Measurements from ENCODE around the gene MRPL55.
A peak's percentile ranks its signal among the peaks of the same experiment; 100 is the strongest.

The MRPL55 gene

DNA sequence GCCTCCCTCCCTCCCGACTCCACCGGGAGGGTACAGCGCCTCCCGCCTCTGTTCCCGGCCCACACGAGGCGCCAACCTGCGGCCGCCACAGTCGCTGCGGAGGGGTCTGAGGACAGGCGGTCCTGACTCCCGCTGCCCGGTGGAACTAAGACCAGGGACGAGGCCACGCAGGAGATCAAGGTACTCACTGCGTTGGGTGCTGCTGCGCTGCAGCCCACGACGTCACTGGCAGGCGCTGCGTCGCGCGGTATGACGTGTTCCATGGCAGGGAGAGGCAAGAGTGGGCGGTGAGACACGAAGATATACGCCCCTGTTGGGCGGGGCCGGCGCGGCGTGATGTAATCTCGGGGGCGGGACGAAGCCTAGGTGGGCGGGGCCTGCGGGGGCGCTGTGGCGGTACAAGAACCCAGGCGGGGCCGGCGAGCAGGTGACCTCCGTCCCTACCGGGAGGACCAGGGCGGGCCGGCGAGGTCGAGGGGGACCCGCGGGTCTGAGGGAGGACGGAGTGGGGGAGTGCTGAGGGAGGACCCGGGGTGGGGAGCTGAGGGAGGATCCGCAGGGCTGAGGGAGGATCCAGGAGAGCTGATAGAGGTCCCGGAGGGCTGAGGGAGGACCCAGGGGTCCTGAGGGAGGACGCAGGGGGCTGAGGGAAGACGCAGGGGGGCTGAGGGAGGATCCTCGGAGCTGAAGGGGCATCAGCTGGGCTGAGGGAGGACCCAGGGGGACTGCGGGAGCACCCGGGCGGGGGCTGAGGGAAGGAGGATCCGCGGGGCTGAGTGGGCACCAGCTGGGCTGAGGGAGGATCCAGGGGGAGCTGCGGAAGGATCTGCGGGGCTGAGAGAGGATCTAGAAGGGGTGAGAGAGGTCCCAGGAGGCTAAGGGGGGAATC lies at the start of gene MRPL55:
MRPL55 (minus strand) TSS at position 227 of the 889 bp plus-strand sequence. CDS start 1,039 bp downstream, outside the sequence.
- Histone ChIP-seq H3K27ac (ENCODE audit: low read length) (no peak within 1 kb of the TSS), H3K36me3 (ENCODE audit: control insufficient read depth, insufficient read depth, low read length) (peaks cover 12% of the 10 kb centered on the region), H3K9me3 (ENCODE audit: control insufficient read depth, insufficient read depth, low read length) (no peaks in the 10 kb centered on the region), H3K4me1 (ENCODE audit: control insufficient read depth, insufficient read depth, low read length) (no peaks in the 10 kb centered on the region), H3K4me3 (ENCODE audit: low read length) (peak within 1 kb of the TSS; percentile 48), H3K27me3 (ENCODE audit: control insufficient read depth, insufficient read depth, low read length) (no peaks in the 10 kb centered on the region)
- WGBS (ENCODE audit: insufficient coverage, insufficient read length): no CpG with 5 or more reads among the region's 66 CpGs
- peak; percentile 83 for DNase-seq (ENCODE audit: low read depth, low spot score)

DNA sequence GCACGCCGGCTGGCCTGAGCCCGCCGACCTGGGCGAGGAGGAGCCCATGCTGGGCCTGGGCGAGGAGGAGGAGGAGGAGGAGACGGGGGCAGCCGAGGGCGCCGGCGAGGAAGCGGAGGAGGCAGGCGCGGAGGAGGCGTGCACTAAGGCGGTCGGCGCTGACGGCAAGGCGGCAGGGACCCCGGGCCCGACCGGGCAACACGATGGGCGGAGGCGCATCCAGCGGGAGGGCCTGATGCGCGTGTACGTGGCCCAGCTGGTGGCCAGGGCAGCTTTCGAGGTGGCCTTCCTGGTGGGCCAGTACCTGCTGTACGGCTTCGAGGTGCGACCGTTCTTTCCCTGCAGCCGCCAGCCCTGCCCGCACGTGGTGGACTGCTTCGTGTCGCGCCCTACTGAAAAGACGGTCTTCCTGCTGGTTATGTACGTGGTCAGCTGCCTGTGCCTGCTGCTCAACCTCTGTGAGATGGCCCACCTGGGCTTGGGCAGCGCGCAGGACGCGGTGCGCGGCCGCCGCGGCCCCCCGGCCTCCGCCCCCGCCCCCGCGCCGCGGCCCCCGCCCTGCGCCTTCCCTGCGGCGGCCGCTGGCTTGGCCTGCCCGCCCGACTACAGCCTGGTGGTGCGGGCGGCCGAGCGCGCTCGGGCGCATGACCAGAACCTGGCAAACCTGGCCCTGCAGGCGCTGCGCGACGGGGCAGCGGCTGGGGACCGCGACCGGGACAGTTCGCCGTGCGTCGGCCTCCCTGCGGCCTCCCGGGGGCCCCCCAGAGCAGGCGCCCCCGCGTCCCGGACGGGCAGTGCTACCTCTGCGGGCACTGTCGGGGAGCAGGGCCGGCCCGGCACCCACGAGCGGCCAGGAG lies 49.3 kb upstream of the MRPL55 start:
- peaks cover 2% of the 10 kb centered on the region for H3K4me1 ChIP-seq (ENCODE audit: control insufficient read depth, insufficient read depth, low read length)
- H3K9me3 ChIP-seq (ENCODE audit: control insufficient read depth, insufficient read depth, low read length): no peaks in the 10 kb centered on the region
- H3K36me3 ChIP-seq (ENCODE audit: control insufficient read depth, insufficient read depth, low read length): no peaks in the 10 kb centered on the region
- H3K4me3 ChIP-seq (ENCODE audit: low read length): no peak overlapping the region
- H3K27ac ChIP-seq (ENCODE audit: low read length): no peak overlapping the region
- DNase-seq (ENCODE audit: low read depth, low spot score): no peak
- WGBS (ENCODE audit: insufficient coverage, insufficient read length): no CpG with 5 or more reads among the region's 98 CpGs
- peaks cover 1% of the 10 kb centered on the region; the same call in 1 of the 2 replicates for H3K27me3 ChIP-seq (ENCODE audit: control insufficient read depth, insufficient read depth, low read length)

DNA sequence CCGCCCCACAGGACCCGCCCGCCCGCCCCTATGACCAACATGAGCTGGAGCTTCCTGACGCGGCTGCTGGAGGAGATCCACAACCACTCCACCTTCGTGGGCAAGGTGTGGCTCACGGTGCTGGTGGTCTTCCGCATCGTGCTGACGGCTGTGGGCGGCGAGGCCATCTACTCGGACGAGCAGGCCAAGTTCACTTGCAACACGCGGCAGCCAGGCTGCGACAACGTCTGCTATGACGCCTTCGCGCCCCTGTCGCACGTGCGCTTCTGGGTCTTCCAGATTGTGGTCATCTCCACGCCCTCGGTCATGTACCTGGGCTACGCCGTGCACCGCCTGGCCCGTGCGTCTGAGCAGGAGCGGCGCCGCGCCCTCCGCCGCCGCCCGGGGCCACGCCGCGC lies 48.6 kb upstream of the MRPL55 start:
- H3K27me3 ChIP-seq (ENCODE audit: control insufficient read depth, insufficient read depth, low read length): peaks cover 1% of the 10 kb centered on the region; the same call in 1 of the 2 replicates
- DNase-seq (ENCODE audit: low read depth, low spot score): no peak
- H3K9me3 ChIP-seq (ENCODE audit: control insufficient read depth, insufficient read depth, low read length): no peaks in the 10 kb centered on the region
- no CpG with 5 or more reads among the region's 43 CpGs for WGBS (ENCODE audit: insufficient coverage, insufficient read length)
- no peak overlapping the region for H3K4me3 ChIP-seq (ENCODE audit: low read length)
- no peaks in the 10 kb centered on the region for H3K36me3 ChIP-seq (ENCODE audit: control insufficient read depth, insufficient read depth, low read length)
- peaks cover 2% of the 10 kb centered on the region for H3K4me1 ChIP-seq (ENCODE audit: control insufficient read depth, insufficient read depth, low read length)
- no peak overlapping the region for H3K27ac ChIP-seq (ENCODE audit: low read length)

DNA sequence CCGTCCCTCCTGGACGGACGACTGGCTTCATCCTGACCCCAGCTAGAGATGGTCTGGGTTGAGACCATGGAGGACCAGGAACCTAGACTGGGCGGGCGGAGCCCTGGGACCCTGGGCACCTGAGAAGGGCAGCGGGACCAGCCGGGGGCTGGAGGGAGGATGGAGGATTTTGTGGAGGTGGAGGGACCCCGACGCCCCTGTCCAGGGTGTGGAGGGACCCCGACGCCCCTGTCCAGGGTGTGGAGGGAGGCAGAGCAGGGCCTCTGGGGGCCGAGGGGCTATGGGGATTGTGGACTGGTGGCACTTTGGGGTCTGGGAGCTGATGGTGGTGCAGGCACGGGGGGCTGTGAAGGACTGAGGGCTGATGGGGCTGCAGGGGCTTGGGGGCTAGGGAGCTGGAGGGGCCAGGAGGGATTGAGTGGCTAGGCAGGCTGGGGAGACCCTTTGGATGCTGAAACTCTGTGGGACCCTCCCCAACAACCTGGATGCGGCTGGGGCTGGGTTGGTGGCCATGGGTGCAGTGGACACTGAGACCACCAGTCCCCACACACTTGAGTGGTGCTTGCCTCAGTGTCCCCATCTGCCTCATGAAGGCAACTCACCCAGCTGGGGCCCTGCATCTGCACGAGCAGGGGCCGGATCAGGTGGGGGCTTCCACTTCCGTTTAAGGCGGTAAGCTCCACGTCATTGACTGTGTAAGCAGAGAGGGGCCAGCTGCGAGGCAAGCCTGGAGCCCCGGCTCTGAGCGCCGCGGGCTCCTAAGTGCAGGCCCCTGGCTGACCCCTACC lies 48.0 kb upstream of the MRPL55 start:
- Histone ChIP-seq H3K4me3 (ENCODE audit: low read length) (no peak overlapping the region), H3K9me3 (ENCODE audit: control insufficient read depth, insufficient read depth, low read length) (no peaks in the 10 kb centered on the region), H3K36me3 (ENCODE audit: control insufficient read depth, insufficient read depth, low read length) (no peaks in the 10 kb centered on the region), H3K4me1 (ENCODE audit: control insufficient read depth, insufficient read depth, low read length) (peaks cover under 1% of the 10 kb centered on the region; the same call in 1 of the 2 replicates), H3K27ac (ENCODE audit: low read length) (no peak overlapping the region), H3K27me3 (ENCODE audit: control insufficient read depth, insufficient read depth, low read length) (peaks cover 1% of the 10 kb centered on the region; the same call in 1 of the 2 replicates)
- WGBS (ENCODE audit: insufficient coverage, insufficient read length): no CpG with 5 or more reads among the region's 24 CpGs
- no peak for DNase-seq (ENCODE audit: low read depth, low spot score)

DNA sequence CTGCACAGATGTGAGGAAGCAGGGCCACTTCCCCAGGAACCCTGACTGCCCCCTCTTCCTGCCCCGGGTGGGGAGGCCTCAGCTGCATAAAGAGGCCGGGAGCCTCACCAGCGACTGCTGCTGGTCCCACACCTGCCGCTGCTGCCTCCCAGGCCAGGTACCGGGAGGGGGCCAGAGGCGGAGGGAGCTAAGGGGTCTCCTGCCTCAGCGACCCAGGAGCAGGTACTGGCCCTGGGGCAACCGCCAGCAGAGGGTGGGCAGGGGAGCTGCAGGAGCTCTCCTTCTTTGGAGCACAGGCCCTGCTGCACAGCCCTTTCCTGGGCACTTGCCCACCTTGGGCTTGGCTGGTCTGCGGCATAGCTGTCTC lies 47.4 kb upstream of the MRPL55 start:
- no peak overlapping the region for H3K4me3 ChIP-seq (ENCODE audit: low read length)
- H3K9me3 ChIP-seq (ENCODE audit: control insufficient read depth, insufficient read depth, low read length): no peaks in the 10 kb centered on the region
- WGBS (ENCODE audit: insufficient coverage, insufficient read length): no CpG with 5 or more reads among the region's 9 CpGs
- H3K36me3 ChIP-seq (ENCODE audit: control insufficient read depth, insufficient read depth, low read length): no peaks in the 10 kb centered on the region
- H3K27me3 ChIP-seq (ENCODE audit: control insufficient read depth, insufficient read depth, low read length): peaks cover 1% of the 10 kb centered on the region; the same call in 1 of the 2 replicates
- no peak overlapping the region for H3K27ac ChIP-seq (ENCODE audit: low read length)
- no peaks in the 10 kb centered on the region; the same call in 1 of the 2 replicates for H3K4me1 ChIP-seq (ENCODE audit: control insufficient read depth, insufficient read depth, low read length)
- no peak for DNase-seq (ENCODE audit: low read depth, low spot score)

DNA sequence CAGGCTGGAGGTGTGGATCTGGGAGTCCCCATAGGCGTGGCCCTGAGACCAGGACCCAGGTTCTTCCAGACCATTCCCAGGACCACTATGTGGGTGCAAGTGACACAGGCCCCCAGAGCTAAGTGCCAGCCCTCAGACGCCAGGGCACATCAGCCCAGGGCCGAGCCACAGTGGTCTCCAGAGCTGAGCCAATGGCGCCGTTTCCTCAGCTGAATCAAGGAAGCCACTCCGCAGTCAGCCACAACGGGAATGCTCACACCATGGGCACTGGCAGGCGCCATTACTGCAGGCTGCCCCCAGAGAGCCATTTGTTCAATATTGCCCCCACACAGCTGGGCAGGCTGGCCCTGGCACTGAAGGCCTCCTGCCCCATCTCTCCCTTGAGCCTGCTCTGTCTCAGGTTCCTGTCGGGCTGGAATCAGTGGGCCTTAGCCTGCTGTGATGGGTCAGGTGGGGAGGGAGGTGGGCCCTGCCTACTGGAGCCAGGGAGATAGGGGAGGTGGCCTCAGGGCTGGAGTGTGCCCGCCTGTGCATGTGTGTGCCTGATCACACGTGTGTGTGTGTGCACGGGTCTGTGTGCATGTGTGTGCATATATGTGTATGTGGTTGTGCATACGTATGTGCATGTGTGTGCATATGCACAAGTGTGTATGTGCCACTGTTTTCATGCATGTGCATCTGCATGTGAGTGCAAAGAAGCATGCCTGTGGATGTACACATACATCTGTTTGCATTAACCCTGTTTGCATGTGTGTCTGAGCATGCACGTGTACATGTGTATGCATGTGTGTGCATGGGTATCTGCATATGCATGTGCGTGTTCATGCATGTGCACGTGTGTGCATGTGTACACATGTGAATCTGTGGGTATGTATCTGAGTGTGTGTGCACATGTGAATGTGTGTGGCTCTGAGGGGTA lies 46.8 kb upstream of the MRPL55 start:
- Histone ChIP-seq H3K27me3 (ENCODE audit: control insufficient read depth, insufficient read depth, low read length) (peaks cover 1% of the 10 kb centered on the region; the same call in 1 of the 2 replicates), H3K4me1 (ENCODE audit: control insufficient read depth, insufficient read depth, low read length) (no peaks in the 10 kb centered on the region; the same call in 1 of the 2 replicates), H3K4me3 (ENCODE audit: low read length) (no peak overlapping the region), H3K36me3 (ENCODE audit: control insufficient read depth, insufficient read depth, low read length) (no peaks in the 10 kb centered on the region), H3K9me3 (ENCODE audit: control insufficient read depth, insufficient read depth, low read length) (no peaks in the 10 kb centered on the region), H3K27ac (ENCODE audit: low read length) (no peak overlapping the region)
- no peak for DNase-seq (ENCODE audit: low read depth, low spot score)
- no CpG with 5 or more reads among the region's 16 CpGs for WGBS (ENCODE audit: insufficient coverage, insufficient read length)

DNA sequence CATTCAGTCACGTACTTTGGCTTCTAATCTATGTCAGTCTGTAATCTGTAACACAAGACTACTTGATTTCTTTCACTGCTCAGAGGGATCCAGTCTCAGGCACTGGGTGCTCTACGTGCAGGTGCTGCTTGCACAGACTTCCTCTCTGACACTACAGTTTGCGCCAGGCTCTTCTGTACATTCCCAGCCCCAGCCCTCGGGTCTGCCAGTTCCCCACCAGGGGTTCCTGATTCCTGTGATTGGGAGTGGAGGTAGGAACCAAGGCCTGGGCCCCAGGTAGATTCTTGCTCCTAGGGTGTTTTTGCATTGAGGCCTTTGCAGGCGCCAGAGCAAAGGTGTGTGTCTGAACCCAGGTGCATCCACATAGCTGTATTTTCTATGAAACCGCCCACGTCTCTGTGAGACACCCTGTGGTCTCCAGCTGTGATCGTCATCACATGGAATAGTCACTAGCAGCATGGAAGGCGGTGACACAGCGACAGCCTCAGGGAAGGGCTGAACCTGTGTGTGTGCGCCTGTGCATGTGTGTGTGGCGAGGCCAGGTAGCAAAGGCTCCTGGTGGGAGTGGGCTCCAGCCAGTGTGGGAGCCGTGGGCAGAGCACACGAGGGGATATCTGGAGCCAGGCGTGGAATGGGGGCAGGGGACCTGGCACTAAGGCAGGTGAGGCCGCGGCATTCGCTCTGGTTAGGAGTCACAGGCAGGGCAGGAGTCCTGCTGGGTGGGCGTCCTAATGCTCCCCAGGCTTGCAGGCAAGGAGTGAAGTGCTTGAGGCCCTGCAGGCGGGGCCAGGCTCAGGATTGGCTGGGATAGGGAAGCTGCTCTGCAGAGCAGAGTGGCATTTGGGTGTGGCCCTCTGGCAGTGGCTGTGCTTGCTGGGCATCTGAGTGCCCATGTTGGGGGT lies 45.8 kb upstream of the MRPL55 start:
- Histone ChIP-seq H3K9me3 (ENCODE audit: control insufficient read depth, insufficient read depth, low read length) (no peaks in the 10 kb centered on the region), H3K4me1 (ENCODE audit: control insufficient read depth, insufficient read depth, low read length) (peaks cover 2% of the 10 kb centered on the region), H3K4me3 (ENCODE audit: low read length) (no peak overlapping the region), H3K27me3 (ENCODE audit: control insufficient read depth, insufficient read depth, low read length) (peaks cover 1% of the 10 kb centered on the region; the same call in 1 of the 2 replicates), H3K36me3 (ENCODE audit: control insufficient read depth, insufficient read depth, low read length) (no peaks in the 10 kb centered on the region), H3K27ac (ENCODE audit: low read length) (no peak overlapping the region)
- no peak for DNase-seq (ENCODE audit: low read depth, low spot score)
- no CpG with 5 or more reads among the region's 20 CpGs for WGBS (ENCODE audit: insufficient coverage, insufficient read length)

DNA sequence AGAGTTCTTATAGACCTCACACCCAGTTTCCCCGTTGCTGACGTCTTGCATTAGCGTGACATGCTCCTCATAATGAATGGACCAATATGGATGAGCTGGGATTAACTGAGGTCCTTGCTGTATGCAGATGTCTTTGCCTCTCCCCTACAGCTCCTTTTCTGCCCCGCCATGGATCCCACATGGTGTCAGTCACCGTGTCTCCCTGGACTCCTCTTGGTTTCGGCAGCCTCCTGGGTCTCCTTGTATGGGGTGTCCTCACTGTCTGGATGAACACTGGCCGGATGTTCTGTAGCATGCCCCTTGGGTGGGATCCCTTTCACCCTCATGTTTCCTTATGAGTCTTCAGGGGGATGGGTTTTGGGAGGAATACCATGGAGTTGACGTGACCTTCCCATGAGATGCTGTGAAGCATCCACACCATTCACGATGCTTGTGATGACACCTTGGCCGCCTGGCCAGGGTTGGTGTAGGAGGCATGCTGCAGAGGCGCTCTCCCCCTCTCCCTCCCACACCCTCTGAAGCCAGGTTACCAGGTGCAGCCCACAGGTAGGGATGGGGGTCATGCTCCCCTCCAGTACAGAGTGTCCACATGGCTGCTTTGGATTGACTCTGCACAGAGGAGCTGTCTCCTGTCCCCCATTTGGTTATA lies 45.0 kb upstream of the MRPL55 start:
- Histone ChIP-seq H3K27me3 (ENCODE audit: control insufficient read depth, insufficient read depth, low read length) (peaks cover 1% of the 10 kb centered on the region; the same call in 1 of the 2 replicates), H3K36me3 (ENCODE audit: control insufficient read depth, insufficient read depth, low read length) (no peaks in the 10 kb centered on the region)
- WGBS (ENCODE audit: insufficient coverage, insufficient read length): no CpG with 5 or more reads among the region's 11 CpGs

More for the DNA sequence above, 45.0 kb upstream of the MRPL55 start:
- no peaks in the 10 kb centered on the region for H3K9me3 ChIP-seq (ENCODE audit: control insufficient read depth, insufficient read depth, low read length)
- no peak overlapping the region for H3K4me3 ChIP-seq (ENCODE audit: low read length)
- no peak for DNase-seq (ENCODE audit: low read depth, low spot score)
- H3K4me1 ChIP-seq (ENCODE audit: control insufficient read depth, insufficient read depth, low read length): peaks cover 7% of the 10 kb centered on the region
- no peak overlapping the region for H3K27ac ChIP-seq (ENCODE audit: low read length)
